HG03565 (cell line): Measurements from ENCODE around the gene TEX2.

Source experiments
- ATAC-seq: cut with Tn5 transposase; IDR thresholded peaks from one replicate; pipeline ENCODE4 v1.9.1; 2021; ENCODE audit warnings: mild to moderate bottlenecking, moderate library complexity; ENCODE audit not compliant: unreplicated experiment

Gene TEX2

GRCh38 chr17:64148699-64149098 lies 114.4 kb downstream of the TEX2 start:
- ATAC-seq: no peak

GRCh38 chr17:64148017-64148631 lies 114.9 kb downstream of the TEX2 start:
- no peak for ATAC-seq

- ATAC-seq: no peak
Observed at GRCh38 chr17:64147110-64148016, 115.7 kb downstream of the TEX2 start.

GRCh38 chr17:64146418-64147109 lies 116.5 kb downstream of the TEX2 start:
- no peak for ATAC-seq

GRCh38 chr17:64145751-64146417 lies 117.2 kb downstream of the TEX2 start:
- ATAC-seq: peak; percentile 90

GRCh38 chr17:64145375-64145750 lies 117.7 kb downstream of the TEX2 start:
- no peak for ATAC-seq

GRCh38 chr17:64139542-64139941 lies 123.5 kb downstream of the TEX2 start:
- no peak for ATAC-seq

GRCh38 chr17:64138441-64138840 lies 124.6 kb downstream of the TEX2 start:
- ATAC-seq: no peak

- no peak for ATAC-seq
Observed at GRCh38 chr17:64135000-64135399, 128.1 kb downstream of the TEX2 start.

- no peak for ATAC-seq
Observed at GRCh38 chr17:64134216-64134970, 128.7 kb downstream of the TEX2 start.

- no peak for ATAC-seq
Observed at GRCh38 chr17:64133546-64134215, 129.4 kb downstream of the TEX2 start.

- ATAC-seq: no peak
Observed at GRCh38 chr17:64131606-64132270, 131.3 kb downstream of the TEX2 start.

- ATAC-seq: peak; percentile 16
Observed at GRCh38 chr17:64130559-64131001, 132.5 kb downstream of the TEX2 start.

- ATAC-seq: peak; percentile 72
Observed at GRCh38 chr17:64129765-64130558, 133.1 kb downstream of the TEX2 start, which contains the start of gene ERN1. ERN1 (minus strand) TSS chr17:64130144; CDS start chr17:64130029, 115 bp downstream.

- no peak for ATAC-seq
Observed at GRCh38 chr17:64129515-64129764, 133.6 kb downstream of the TEX2 start.

- no peak for ATAC-seq
Observed at GRCh38 chr17:64128787-64129514, 134.1 kb downstream of the TEX2 start.

GRCh38 chr17:64126918-64127317 lies 136.1 kb downstream of the TEX2 start:
- ATAC-seq: no peak

GRCh38 chr17:64125937-64126336 lies 137.1 kb downstream of the TEX2 start:
- ATAC-seq: no peak
